Prostate gland (tissue), 2 donors: ENCODE data around the gene ZP1.

ENCODE experiments used
- POLR2A ChIP-seq: fragments of 450-650 bp; IDR thresholded peaks from one replicate; pipeline ENCODE4 v1.6.1; 2016; ENCODE audit warnings: antibody characterized with exemption, mild to moderate bottlenecking
- POLR2AphosphoS5 ChIP-seq: sonication (generic); formaldehyde crosslinking; IDR thresholded peaks from one replicate; pipeline ENCODE4 v1.6.1; 2017; ENCODE audit warnings: antibody characterized with exemption
- TF ChIP-seq, protein P1 (sequence below), 4 experiments: fragments of 200-600 bp in 2 of 4; fragments of 450-650 bp in 2 of 4; sonication (generic) in 2 of 4; IDR thresholded peaks; 1 replicate in 3 of 4; 2 replicates in 1 of 4; pipeline ENCODE4 v1.5.1; 2016 to 2019; ENCODE audit warnings: antibody characterized with exemption in 4 of 4, mild to moderate bottlenecking in 2 of 4, moderate library complexity in 2 of 4

DNA sequence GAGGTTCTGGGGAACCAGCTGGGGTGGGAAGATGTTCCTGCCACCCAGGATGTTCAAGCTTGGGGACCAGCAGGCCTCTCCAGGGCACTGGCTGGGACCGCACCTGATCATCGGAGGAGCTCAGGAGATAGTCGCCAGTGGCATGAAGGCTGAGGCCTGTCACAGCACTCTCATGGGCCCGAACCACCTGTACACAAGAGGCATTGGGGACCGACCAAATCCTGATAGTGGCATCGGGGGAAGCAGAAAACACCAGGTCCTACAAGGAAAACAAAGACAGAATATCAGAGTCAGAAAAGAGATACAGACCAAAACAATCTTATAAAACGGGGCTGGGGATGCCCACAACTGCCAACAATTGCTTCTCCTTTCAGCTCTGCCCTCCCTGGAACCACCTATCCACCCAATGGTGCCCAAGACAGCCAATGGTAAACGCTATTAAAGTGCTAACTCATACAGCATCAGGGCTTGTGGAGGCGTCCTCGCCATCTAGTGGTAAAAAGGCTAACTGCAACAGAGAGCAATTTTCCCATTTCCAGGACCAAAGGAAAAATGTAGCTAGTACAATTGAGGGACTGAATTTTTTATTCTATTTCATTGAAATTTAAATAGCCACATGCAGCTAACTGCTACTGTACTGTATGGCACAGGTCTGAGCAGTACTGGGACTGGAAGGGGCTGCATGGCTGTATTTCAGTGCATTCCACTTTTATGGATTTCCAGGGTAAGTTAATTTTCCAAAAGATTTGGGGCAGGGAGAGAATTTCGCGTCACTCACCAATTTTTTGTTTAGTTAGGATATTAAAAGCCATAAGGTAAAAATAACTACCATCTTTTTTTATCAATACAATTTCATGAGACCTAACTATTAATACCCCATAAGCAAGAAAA lies 31.9 kb downstream of the ZP1 start:
- TF ChIP-seq POLR2A (no peak), POLR2AphosphoS5 (peak; percentile 55)
- TF ChIP-seq, protein P1, sequence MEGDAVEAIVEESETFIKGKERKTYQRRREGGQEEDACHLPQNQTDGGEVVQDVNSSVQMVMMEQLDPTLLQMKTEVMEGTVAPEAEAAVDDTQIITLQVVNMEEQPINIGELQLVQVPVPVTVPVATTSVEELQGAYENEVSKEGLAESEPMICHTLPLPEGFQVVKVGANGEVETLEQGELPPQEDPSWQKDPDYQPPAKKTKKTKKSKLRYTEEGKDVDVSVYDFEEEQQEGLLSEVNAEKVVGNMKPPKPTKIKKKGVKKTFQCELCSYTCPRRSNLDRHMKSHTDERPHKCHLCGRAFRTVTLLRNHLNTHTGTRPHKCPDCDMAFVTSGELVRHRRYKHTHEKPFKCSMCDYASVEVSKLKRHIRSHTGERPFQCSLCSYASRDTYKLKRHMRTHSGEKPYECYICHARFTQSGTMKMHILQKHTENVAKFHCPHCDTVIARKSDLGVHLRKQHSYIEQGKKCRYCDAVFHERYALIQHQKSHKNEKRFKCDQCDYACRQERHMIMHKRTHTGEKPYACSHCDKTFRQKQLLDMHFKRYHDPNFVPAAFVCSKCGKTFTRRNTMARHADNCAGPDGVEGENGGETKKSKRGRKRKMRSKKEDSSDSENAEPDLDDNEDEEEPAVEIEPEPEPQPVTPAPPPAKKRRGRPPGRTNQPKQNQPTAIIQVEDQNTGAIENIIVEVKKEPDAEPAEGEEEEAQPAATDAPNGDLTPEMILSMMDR (IDR thresholded peaks at IDR 0.05): peak; percentile 67 to 88 (median 86)
